ENCODE data around the gene BTBD1. TPM values are rescaled to one million over a fixed set of nuclear protein-coding genes. Genes with fewer than 3 reads are reported as not detected.

BTBD1 gene
- total RNA-seq (2014; rRNA removed): 139 and 154 TPM in 2 replicates
- polyA plus RNA-seq (2012): 37.4 TPM

- DNase-seq (ENCODE audit: low read depth): peak; percentile 98
These were observed at the start of gene BTBD1 for GRCh38 chr15:83066734-83067637. Gene BTBD1, minus strand, starts transcription at chr15:83067252. Its CDS starts 101 bp downstream, at chr15:83067151.

DNA sequence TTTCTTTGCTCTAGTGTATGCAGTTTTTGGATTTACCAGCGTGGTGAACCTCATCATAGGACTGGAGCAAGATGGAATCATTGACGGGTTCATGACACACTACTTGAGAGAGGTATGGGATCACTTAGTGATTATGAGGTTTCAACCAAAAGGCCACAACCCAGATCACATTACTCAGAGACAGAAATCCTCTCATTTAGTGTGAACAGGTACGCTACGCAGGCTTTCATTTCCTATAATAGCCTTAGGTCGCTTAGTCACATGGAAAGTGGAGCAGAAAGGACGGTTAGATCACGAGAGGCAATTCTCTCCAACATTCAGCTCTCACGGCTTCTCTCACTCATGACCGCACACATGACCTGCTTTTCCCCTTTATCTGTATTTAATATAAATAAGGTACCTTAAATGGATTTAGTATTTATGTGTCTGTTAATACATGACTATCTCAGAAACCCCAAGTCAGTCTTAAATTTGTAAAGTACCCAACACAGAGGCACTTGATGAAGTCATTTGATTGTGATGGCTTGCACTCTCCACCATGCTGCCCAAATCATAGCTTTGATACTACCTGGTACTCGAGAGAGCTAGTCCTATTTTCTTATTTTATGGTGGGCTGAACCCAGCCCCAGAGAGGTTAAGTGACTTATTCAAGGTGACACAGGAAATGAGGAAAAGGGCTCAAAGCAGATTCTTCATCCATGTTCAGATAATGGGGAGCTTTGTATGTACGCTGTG is 48.9 kb upstream of the BTBD1 start:
- no peak for DNase-seq (ENCODE audit: low read depth)

DNA sequence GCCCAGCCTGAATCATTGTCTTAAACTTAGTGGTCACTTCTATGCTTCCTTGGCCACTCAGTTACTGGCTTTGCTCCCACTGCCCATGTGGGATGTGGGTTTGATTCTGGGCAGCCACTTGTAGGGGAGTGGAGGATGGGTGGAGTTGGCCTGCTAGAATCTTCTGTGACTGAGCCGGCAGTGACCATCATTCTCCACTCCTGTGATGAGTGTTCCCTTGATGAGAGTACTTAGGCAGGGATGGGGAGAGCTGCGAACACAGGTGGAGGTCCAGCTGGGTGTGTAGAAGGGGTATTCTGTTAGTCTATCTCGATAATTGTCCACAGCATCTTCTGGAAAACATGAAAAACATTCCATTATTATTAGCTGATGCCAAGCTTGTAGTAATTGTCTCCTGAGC is 48.4 kb upstream of the BTBD1 start:
- no peak for DNase-seq (ENCODE audit: low read depth)

DNA sequence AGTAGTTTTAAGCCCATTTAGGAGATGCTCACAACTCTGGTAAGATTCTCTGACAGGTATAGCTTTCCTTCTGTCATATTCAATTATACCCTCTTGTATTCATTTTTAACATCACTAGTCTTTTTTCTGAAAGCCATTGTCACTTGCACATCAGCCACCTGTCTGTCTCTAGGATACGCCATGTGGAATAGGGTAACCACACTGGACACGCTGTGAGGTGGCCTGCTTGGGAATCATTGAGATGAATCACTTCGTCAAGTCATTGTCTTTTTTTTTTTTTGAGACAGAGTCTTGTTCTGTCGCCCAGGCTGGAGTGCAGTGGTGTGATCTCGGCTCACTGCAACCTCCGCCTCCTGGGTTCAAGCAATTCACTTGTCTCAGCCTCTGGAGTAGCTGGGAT is 47.8 kb upstream of the BTBD1 start:
- no peak for DNase-seq (ENCODE audit: low read depth)

- no peak for DNase-seq (ENCODE audit: low read depth)
These were observed 47.0 kb upstream of the BTBD1 start for GRCh38 chr15:83113881-83114674.

DNA sequence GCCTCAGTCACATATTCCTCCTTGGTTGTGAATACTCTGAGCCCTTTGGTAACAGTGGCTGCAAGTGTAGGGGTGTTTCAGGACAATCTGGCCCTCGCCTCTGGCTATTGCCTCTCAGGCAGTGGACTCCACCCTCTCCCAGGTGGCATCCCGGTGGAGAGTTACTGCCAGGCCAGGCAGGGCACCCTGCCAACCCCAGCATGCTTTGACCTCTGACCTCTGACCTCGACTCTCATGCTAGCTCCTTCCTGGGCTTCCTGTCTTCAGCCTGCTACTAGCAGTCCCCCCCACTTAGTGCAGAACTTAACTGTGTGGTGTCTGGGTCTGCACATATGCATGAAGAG is 45.9 kb upstream of the BTBD1 start:
- no peak for DNase-seq (ENCODE audit: low read depth)

DNA sequence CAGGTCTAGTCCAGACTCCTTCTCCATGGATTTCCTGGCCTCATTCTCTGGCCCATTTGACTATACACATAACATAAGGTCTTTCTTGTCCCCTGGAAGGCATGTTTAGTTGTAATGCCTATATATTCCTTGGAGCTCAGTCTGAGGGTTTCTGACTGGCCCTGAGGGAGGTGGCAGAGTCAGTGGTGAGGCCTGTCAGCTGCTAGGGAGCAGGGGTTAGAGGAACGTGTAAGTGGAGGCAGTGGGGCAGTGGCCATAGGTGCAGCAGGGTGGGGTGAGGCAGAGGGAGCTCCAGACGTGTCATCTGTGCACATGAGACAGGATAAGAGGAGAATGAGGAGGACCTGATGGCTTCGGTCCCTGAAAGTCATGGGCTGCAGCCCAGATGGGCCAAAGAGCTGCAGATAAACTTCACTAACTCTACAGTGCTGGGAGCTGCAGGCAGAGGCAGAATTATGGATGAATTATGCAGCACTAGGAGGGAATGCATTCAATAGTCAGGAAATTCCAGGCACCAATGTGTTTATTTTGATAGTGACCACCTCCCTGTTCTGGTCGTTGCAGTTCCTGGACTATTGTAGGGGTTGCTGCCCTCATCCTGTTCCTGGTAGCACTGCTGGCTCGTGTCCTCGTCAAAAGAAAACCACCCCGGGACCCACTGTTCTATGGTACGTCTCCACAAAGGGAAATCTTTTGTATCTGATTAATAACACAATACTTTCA is 45.3 kb upstream of the BTBD1 start:
- DNase-seq (ENCODE audit: low read depth): peak; percentile 20

GRCh38 chr15:83111149-83111548 is 44.1 kb upstream of the BTBD1 start:
- no peak for DNase-seq (ENCODE audit: low read depth)

DNA sequence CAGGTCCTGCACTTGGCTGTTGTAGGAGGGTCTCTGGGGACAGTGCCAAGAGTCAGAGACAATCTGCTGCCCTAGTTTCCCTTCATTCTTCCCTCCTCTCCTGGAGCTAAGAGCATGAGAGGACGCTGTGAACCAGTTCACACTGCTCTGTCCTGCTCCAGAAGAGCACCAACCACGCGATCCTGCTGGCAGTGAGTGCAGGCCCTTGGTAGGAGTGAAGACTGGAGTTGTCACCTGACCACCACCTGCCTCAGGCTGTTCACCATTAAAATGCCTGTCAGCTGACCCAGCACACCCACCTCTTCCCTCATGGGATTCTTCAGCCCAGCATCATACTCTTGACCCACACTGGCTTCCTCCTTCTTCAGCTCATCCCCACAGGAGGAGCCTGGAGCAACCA is 43.3 kb upstream of the BTBD1 start:
- DNase-seq (ENCODE audit: low read depth): no peak

DNA sequence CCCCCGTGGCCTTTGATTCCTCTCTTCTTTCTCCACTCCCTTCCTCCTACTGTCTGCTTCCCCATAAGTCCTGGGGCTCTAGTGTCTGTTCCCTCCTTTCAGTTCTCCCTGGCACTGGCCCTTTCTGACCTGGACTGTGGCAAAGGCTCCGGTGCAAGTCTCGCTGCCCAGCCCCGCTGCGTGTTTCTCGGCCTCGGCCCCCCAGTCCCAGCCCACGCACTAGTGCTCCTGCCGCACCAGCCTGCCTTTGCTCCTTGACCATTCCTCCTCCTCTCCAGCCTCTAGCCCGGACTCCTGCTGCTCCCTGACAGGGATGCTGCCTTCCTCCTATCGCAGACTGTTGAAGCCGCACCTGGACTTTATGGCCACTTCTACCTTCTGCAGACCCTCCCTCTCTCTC is 42.5 kb upstream of the BTBD1 start:
- no peak for DNase-seq (ENCODE audit: low read depth)

GRCh38 chr15:83108266-83109219 is 41.5 kb upstream of the BTBD1 start:
- peak; percentile 29 for DNase-seq (ENCODE audit: low read depth)

DNA sequence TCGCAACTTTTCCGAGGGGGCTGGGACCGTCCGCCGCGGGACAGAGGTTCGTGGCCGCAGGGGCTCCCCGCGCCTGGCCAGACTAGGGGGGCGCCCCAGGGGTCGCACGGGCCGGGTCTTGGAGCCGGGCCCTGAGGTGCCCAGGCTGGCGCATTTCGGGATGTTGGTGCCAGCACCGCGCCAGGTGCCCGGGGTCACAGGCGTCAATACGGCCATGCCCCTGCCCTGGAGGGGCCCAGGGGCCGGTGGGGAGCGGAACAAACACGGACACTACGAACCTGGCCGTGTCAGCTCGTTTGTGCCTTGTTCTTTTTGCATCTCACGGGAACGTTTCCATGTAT is 40.8 kb upstream of the BTBD1 start:
- no peak for DNase-seq (ENCODE audit: low read depth)

DNA sequence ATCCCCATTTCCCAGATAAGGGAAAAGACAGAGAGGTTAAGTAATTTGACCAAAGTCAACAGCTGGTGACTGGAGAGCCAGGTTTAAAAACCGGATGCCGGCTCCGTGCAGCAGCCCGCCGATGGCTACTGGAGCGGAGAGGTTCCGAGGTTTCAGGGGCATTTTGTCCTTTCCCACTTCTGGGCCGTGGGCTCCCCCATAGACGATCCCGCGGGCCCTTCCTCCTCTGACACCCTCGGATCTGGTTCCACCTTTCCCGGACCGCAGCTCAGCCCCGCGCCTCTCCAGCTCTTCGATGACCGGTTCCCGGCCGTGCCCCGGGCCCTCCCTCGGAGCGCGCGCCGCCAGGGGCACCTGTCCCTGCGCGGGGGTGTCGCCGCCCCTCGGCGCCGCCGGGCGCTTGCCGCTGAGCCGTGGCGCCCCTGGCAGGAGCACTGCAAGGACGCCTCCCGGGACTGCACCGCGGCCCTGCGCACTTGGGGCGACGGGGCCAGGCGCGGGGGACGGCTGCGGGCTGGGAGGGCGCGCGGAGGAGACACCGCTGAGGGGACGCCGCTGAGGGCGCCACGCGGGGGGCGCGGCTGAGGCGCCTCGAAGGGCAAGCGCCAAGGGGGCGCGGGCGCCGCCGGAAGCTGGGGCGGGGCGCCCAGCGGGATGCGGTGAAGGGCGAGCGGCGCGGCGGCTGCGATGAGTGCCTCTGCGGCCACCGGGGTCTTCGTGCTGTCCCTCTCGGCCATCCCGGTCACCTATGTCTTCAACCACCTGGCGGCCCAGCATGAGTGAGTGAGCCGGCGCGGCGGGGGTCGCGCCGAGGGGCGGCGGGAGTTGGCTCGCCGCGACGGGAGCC is 40.2 kb upstream of the BTBD1 start, which contains the start of gene TM6SF1:
Gene TM6SF1 (plus strand): TSS at position 652 of the 847 bp plus-strand sequence. CDS start 36 bp downstream, at position 688.
- no peak for DNase-seq (ENCODE audit: low read depth)

DNA sequence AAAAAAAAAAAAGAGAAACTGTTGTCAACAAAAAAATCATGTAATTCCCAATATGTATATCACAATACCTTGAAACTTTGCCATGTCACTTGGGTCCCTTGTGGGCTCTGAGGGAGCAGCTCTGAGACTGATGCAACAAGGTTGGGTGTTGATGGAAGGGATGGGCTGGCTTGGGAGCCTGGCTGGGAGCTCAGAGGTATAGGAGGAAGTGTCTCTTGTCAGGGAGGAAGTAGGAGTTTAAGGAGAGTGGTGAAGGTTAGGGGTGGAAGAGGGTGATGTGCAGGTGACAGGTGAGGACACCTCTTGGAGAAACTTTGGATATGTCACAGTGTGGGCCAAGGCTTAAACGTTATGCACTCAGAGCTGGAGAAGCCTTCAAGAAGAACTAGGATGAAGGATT is 38.4 kb upstream of the BTBD1 start:
- no peak for DNase-seq (ENCODE audit: low read depth)

DNA sequence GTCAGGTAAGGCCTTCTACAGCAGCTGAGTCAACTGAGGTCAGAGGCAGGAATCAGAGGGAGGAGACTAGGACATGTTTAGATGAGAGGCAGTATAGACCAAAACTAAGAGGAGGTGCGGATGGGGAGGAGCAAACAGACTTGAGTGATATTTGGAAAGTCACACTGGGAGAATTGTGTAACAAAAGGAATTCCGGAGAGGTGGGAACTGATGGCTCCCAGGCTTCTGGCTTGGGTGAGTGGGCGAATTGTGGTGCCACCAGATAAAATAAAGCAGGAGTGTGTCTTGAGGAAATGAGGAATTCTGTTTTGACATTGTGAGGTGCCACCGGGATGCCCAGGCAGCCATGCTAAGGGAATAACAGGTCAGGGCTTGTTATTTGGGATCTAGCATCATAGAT is 37.1 kb upstream of the BTBD1 start:
- no peak for DNase-seq (ENCODE audit: low read depth)

DNA sequence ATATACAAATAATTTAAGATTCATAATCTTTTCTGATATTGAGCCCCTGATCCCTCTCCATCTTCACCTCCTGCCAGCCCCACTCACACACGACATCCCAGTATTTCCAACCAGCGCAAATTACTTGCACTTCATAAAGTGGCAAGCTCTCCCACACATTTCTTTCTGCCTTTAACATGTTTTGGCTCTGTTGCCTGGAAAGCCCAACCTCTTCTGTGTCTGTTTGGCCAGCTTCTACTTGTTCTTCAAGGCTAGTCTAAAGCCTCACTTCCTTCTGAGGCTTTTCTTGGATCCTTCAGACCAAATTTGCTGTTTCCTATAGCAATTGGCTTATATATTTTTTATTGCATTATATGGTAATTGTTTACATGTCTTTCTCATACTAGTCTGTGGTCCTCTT is 35.3 kb upstream of the BTBD1 start:
- no peak for DNase-seq (ENCODE audit: low read depth)

- DNase-seq (ENCODE audit: low read depth): no peak
These were observed 33.1 kb upstream of the BTBD1 start for GRCh38 chr15:83100097-83100646.

DNA sequence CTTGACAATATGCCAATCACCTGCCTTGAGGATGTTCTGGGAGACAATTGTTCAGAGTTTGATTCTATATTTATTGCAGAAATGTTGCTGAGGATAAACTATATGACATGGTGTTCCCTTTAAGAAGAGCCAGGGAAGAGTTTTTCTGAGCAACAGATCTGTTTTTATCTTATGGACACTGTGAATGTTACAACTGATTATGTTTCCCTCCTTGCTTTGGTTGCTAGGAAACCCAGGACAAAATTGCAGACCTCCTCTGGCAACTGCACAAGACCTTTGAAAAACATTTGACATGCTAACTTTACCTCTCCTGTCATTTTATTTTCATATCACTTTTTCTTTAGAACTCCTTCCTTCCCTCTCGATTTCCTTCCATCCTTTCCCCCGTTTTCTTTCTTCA is 32.2 kb upstream of the BTBD1 start:
- no peak for DNase-seq (ENCODE audit: low read depth)

- DNase-seq (ENCODE audit: low read depth): no peak
These were observed 31.0 kb upstream of the BTBD1 start for GRCh38 chr15:83098079-83098478.
